OCI-LY3 (cell line): ENCODE measurements around the gene ZNF467.
A peak's percentile ranks its signal among the peaks of the same experiment; 100 is the strongest.

ENCODE experiments used
- H2AFZ ChIP-seq: fragments of 200-600, 300-600 bp; shearing (Covaris generic); 2 replicates; pipeline ENCODE4 v1.6.0; 2014; ENCODE audit warnings: antibody characterized with exemption, low read depth, low read length
- H3K27ac ChIP-seq: fragments of 200-600, 300-600 bp; sonication (generic); 2 replicates; pipeline ENCODE4 v1.5.1; 2014; ENCODE audit warnings: mild to moderate bottlenecking, low read length, moderate library complexity, mixed read lengths
- H3K27me3 ChIP-seq: fragments of 200-600, 300-600 bp; sonication (generic); 2 replicates; pipeline ENCODE4 v1.6.1; 2014; ENCODE audit warnings: low read depth, low read length, mixed read lengths
- H3K36me3 ChIP-seq: fragments of 200-600, 300-600 bp; sonication (generic); replicated peaks from 2 replicates; pipeline ENCODE3; 2014; ENCODE audit warnings: low read depth, low read length, mixed read lengths
- H3K4me1 ChIP-seq: fragments of 300-600, 200-600 bp; sonication (generic); 2 replicates; pipeline ENCODE4 v1.6.1; 2014; ENCODE audit warnings: low read length, mixed read lengths
- H3K4me2 ChIP-seq: fragments of 200-600, 300-600 bp; sonication (generic); 2 replicates; pipeline ENCODE4 v1.6.1; 2014; ENCODE audit warnings: low read length, mixed read lengths
- H3K4me3 ChIP-seq: fragments of 300-600, 200-600 bp; sonication (generic); 2 replicates; pipeline ENCODE4 v1.5.1; 2014; ENCODE audit warnings: antibody characterized with exemption, mild to moderate bottlenecking, low read length, moderate library complexity
- H3K79me2 ChIP-seq: fragments of 300-600, 200-600 bp; shearing (Covaris generic); 2 replicates; pipeline ENCODE4 v1.6.1; 2014; ENCODE audit warnings: mild to moderate bottlenecking, low read length, mixed read lengths
- H3K9ac ChIP-seq: fragments of 300-600, 200-600 bp; shearing (Covaris generic); 2 replicates; pipeline ENCODE4 v1.6.0; 2014; ENCODE audit warnings: mild to moderate bottlenecking, low read length, moderate library complexity
- H3K9me3 ChIP-seq: fragments of 200-600, 300-600 bp; shearing (Covaris generic); 2 replicates; pipeline ENCODE4 v1.6.1; 2014; ENCODE audit warnings: low read length, mixed read lengths; ENCODE audit not compliant: insufficient read depth
- H4K20me1 ChIP-seq: fragments of 200-600, 300-600 bp; sonication (generic); 2 replicates; pipeline ENCODE4 v1.6.1; 2016; ENCODE audit warnings: low read length, mixed read lengths; ENCODE audit not compliant: insufficient read depth
- CTCF ChIP-seq: fragments of 200-600, 300-600 bp; sonication (generic); IDR thresholded peaks from 2 replicates; pipeline ENCODE4 v1.5.1; 2014; ENCODE audit warnings: antibody characterized with exemption, low read length, low read depth
- EZH2phosphoT487 ChIP-seq: fragments of 200-600 bp; shearing (Covaris generic); IDR thresholded peaks from 2 replicates; pipeline ENCODE4 v1.6.1; 2018; ENCODE audit warnings: antibody characterized with exemption, mixed run types, low read depth

Gene ZNF467

GRCh38 chr7:149811831-149812490 is 38.6 kb upstream of the ZNF467 start:
- Histone ChIP-seq H2AFZ (no peak overlapping the region), H3K4me1 (no peaks in the 10 kb centered on the region), H3K9ac (no peak overlapping the region), H3K79me2 (no peaks in the 10 kb centered on the region), H3K4me3 (no peak overlapping the region), H3K4me2 (no peak overlapping the region), H3K9me3 (no peaks in the 10 kb centered on the region), H3K36me3 (no peaks in the 10 kb centered on the region), H4K20me1 (no peaks in the 10 kb centered on the region), H3K27ac (no peak overlapping the region), H3K27me3 (peaks cover 22% of the 10 kb centered on the region)
- no peak for TF ChIP-seq EZH2phosphoT487
- no peak for TF ChIP-seq CTCF

GRCh38 chr7:149811221-149811620 is 37.8 kb upstream of the ZNF467 start:
- Histone ChIP-seq H3K4me2 (no peak overlapping the region), H4K20me1 (no peaks in the 10 kb centered on the region), H3K4me3 (no peak overlapping the region), H3K4me1 (no peaks in the 10 kb centered on the region), H2AFZ (no peak overlapping the region), H3K9me3 (no peaks in the 10 kb centered on the region), H3K9ac (no peak overlapping the region), H3K27ac (no peak overlapping the region), H3K79me2 (no peaks in the 10 kb centered on the region), H3K36me3 (no peaks in the 10 kb centered on the region), H3K27me3 (peaks cover 22% of the 10 kb centered on the region)
- no peak for TF ChIP-seq EZH2phosphoT487
- TF ChIP-seq CTCF = peak; percentile 29

GRCh38 chr7:149809215-149809614 is 35.8 kb upstream of the ZNF467 start:
- TF ChIP-seq CTCF (no peak), EZH2phosphoT487 (no peak)
- H3K79me2 ChIP-seq = no peaks in the 10 kb centered on the region
- H3K4me3 ChIP-seq = no peak overlapping the region
- H3K9ac ChIP-seq = no peak overlapping the region
- H3K36me3 ChIP-seq = no peaks in the 10 kb centered on the region
- H3K27ac ChIP-seq = no peak overlapping the region
- peaks cover 22% of the 10 kb centered on the region for H3K27me3 ChIP-seq
- no peak overlapping the region for H2AFZ ChIP-seq
- H3K4me2 ChIP-seq = no peak overlapping the region
- H3K4me1 ChIP-seq = no peaks in the 10 kb centered on the region
- no peaks in the 10 kb centered on the region for H4K20me1 ChIP-seq
- H3K9me3 ChIP-seq = no peaks in the 10 kb centered on the region

GRCh38 chr7:149808311-149808710 is 34.9 kb upstream of the ZNF467 start:
- no peak overlapping the region for H2AFZ ChIP-seq
- H3K79me2 ChIP-seq = no peaks in the 10 kb centered on the region
- no peak overlapping the region for H3K4me2 ChIP-seq
- no peaks in the 10 kb centered on the region for H4K20me1 ChIP-seq
- TF ChIP-seq CTCF = no peak
- TF ChIP-seq EZH2phosphoT487 = no peak
- H3K4me3 ChIP-seq = no peak overlapping the region
- H3K9ac ChIP-seq = no peak overlapping the region
- H3K4me1 ChIP-seq = no peaks in the 10 kb centered on the region
- no peak overlapping the region for H3K27ac ChIP-seq
- no peaks in the 10 kb centered on the region for H3K36me3 ChIP-seq
- H3K9me3 ChIP-seq = no peaks in the 10 kb centered on the region
- peaks cover 22% of the 10 kb centered on the region for H3K27me3 ChIP-seq
